ENCODE results near the gene ATL1. TPM values are rescaled to one million over a fixed set of nuclear protein-coding genes. Genes with fewer than 3 reads are reported as not detected.

The ATL1 gene
- total and polyA plus RNA-seq, 2 experiments from 2014 or later: 4.3 to 6.0 TPM

DNA sequence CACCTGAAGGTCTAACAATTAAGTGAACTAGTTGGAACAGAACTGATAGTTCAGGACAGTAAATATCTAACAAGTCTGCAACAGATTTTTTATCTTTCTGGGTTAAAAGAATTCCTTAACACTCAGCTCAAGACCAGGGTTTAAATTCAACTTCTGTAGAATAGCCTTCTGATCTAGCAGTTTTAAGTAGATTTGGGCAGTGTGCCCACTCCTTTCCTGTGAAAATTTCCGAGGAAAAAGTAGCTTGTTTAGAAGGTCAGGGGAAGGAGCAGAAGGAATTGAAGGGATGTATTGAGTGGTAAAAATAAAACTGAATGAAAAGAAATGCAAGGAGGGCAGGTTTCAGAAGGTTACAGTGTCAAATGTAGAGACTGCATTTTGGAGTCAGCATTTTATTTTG, 45.8 kb downstream of the ATL1 start:
- DNase-seq (ENCODE audit: low spot score): no peak
- H3K79me2 ChIP-seq: no peaks in the 10 kb centered on the region
- H3K27me3 ChIP-seq: no peaks in the 10 kb centered on the region
- no peak overlapping the region for H3K4me2 ChIP-seq
- no peak overlapping the region for H3K4me3 ChIP-seq
- H3K9me2 ChIP-seq (replicated peaks; ENCODE audit: insufficient read depth): no peaks in the 10 kb centered on the region
- H4K20me1 ChIP-seq (ENCODE audit: insufficient read depth, poor library complexity, severe bottlenecking): no peaks in the 10 kb centered on the region
- no peaks in the 10 kb centered on the region for H3K9me3 ChIP-seq (ENCODE audit: low read depth)
- H3K27ac ChIP-seq: no peak overlapping the region
- H2AFZ ChIP-seq: no peak overlapping the region
- no peaks in the 10 kb centered on the region for H3K36me3 ChIP-seq (replicated peaks; ENCODE audit: insufficient read depth, low read depth)
- WGBS (ENCODE audit: low lambda C conversion rate, missing lambda C conversion rate): 0% methylated on average over 1 of the region's 1 CpG
- TF ChIP-seq EZH2 (IDR thresholded peaks at IDR 0.05; ENCODE audit: borderline replicate concordance) (no peak), EZH2phosphoT487 (IDR thresholded peaks at IDR 0.05; ENCODE audit: low read depth, severe bottlenecking, unreplicated experiment) (no peak)
- TF ChIP-seq, protein P1, sequence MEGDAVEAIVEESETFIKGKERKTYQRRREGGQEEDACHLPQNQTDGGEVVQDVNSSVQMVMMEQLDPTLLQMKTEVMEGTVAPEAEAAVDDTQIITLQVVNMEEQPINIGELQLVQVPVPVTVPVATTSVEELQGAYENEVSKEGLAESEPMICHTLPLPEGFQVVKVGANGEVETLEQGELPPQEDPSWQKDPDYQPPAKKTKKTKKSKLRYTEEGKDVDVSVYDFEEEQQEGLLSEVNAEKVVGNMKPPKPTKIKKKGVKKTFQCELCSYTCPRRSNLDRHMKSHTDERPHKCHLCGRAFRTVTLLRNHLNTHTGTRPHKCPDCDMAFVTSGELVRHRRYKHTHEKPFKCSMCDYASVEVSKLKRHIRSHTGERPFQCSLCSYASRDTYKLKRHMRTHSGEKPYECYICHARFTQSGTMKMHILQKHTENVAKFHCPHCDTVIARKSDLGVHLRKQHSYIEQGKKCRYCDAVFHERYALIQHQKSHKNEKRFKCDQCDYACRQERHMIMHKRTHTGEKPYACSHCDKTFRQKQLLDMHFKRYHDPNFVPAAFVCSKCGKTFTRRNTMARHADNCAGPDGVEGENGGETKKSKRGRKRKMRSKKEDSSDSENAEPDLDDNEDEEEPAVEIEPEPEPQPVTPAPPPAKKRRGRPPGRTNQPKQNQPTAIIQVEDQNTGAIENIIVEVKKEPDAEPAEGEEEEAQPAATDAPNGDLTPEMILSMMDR (IDR thresholded peaks at IDR 0.05; ENCODE audit: poor library complexity): no peak
- H3K4me1 ChIP-seq (ENCODE audit: insufficient read depth): no peaks in the 10 kb centered on the region

DNA sequence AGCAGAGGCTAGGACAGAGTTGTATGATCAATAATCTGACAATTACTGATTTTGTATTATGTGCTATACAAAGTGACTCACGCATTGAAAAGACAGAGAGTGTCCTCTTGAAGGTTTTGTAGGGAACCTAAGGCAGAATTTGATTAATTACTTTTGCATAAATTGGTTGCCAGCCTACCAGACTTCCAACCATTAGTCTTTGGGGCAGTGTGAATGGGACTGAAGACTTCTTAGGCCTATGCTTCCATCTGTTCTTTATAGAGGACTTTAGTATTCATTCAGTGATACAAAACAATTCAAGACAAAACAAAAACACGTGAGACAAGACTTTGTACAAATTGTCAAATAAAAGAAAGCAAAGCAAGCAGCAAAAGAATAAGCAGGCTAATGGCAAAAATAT, 46.5 kb downstream of the ATL1 start:
- Histone ChIP-seq H4K20me1 (ENCODE audit: insufficient read depth, poor library complexity, severe bottlenecking) (no peaks in the 10 kb centered on the region), H3K79me2 (no peaks in the 10 kb centered on the region), H3K4me1 (ENCODE audit: insufficient read depth) (no peaks in the 10 kb centered on the region), H3K36me3 (replicated peaks; ENCODE audit: insufficient read depth, low read depth) (no peaks in the 10 kb centered on the region), H2AFZ (no peak overlapping the region), H3K9me2 (replicated peaks; ENCODE audit: insufficient read depth) (no peaks in the 10 kb centered on the region), H3K27ac (no peak overlapping the region), H3K4me2 (no peak overlapping the region), H3K4me3 (no peak overlapping the region), H3K27me3 (no peaks in the 10 kb centered on the region), H3K9me3 (ENCODE audit: low read depth) (no peaks in the 10 kb centered on the region)
- 86% methylated on average over 2 of the region's 2 CpGs for WGBS (ENCODE audit: low lambda C conversion rate, missing lambda C conversion rate)
- TF ChIP-seq EZH2phosphoT487 (IDR thresholded peaks at IDR 0.05; ENCODE audit: low read depth, severe bottlenecking, unreplicated experiment) (no peak), EZH2 (IDR thresholded peaks at IDR 0.05; ENCODE audit: borderline replicate concordance) (no peak)
- TF ChIP-seq, protein P1 (IDR thresholded peaks at IDR 0.05; ENCODE audit: poor library complexity): no peak
- no peak for DNase-seq (ENCODE audit: low spot score)

DNA sequence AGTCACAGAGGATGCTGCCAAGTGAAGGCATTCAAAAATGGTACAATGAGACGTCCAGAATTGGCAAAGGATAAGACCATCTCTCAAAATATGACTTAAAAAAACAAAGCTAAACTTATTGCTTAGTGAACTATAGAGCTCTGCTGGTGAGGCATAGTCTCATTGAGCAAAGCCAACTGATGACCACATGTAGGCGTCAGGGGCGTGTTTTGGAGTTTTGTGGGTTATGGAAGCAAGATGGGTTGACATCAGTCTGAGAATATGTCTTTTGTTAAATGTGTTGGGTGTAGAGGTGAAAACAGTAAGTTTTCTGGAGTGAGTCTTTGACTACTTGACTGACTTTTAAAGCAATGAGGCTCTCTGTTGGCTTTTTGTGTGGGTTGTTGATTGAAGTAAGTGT, 47.2 kb downstream of the ATL1 start:
- Histone ChIP-seq H3K9me3 (ENCODE audit: low read depth) (no peaks in the 10 kb centered on the region), H3K79me2 (no peaks in the 10 kb centered on the region), H3K36me3 (replicated peaks; ENCODE audit: insufficient read depth, low read depth) (no peaks in the 10 kb centered on the region), H3K4me1 (ENCODE audit: insufficient read depth) (no peaks in the 10 kb centered on the region), H3K27ac (no peak overlapping the region), H2AFZ (no peak overlapping the region), H3K27me3 (no peaks in the 10 kb centered on the region), H3K4me3 (no peak overlapping the region), H4K20me1 (ENCODE audit: insufficient read depth, poor library complexity, severe bottlenecking) (no peaks in the 10 kb centered on the region), H3K4me2 (no peak overlapping the region), H3K9me2 (replicated peaks; ENCODE audit: insufficient read depth) (no peaks in the 10 kb centered on the region)
- WGBS (ENCODE audit: low lambda C conversion rate, missing lambda C conversion rate): 90% methylated on average over 3 of the region's 3 CpGs
- no peak for TF ChIP-seq EZH2phosphoT487 (IDR thresholded peaks at IDR 0.05; ENCODE audit: low read depth, severe bottlenecking, unreplicated experiment)
- TF ChIP-seq, protein P1 (IDR thresholded peaks at IDR 0.05; ENCODE audit: poor library complexity): no peak
- no peak for DNase-seq (ENCODE audit: low spot score)

GRCh38 chr14:50607761-50608160, 47.8 kb downstream of the ATL1 start:
- Histone ChIP-seq H3K4me1 (ENCODE audit: insufficient read depth) (no peaks in the 10 kb centered on the region), H3K9me3 (ENCODE audit: low read depth) (no peaks in the 10 kb centered on the region), H3K4me3 (no peak overlapping the region), H3K79me2 (no peaks in the 10 kb centered on the region), H3K9me2 (replicated peaks; ENCODE audit: insufficient read depth) (no peaks in the 10 kb centered on the region), H3K4me2 (no peak overlapping the region), H3K27me3 (no peaks in the 10 kb centered on the region), H3K27ac (no peak overlapping the region), H3K36me3 (replicated peaks; ENCODE audit: insufficient read depth, low read depth) (no peaks in the 10 kb centered on the region), H2AFZ (no peak overlapping the region), H4K20me1 (ENCODE audit: insufficient read depth, poor library complexity, severe bottlenecking) (no peaks in the 10 kb centered on the region)
- DNase-seq (ENCODE audit: low spot score): no peak
- TF ChIP-seq EZH2phosphoT487 (IDR thresholded peaks at IDR 0.05; ENCODE audit: low read depth, severe bottlenecking, unreplicated experiment) (no peak), EZH2 (IDR thresholded peaks at IDR 0.05; ENCODE audit: borderline replicate concordance) (no peak)
- TF ChIP-seq, protein P1 (IDR thresholded peaks at IDR 0.05; ENCODE audit: poor library complexity): no peak
- WGBS (ENCODE audit: low lambda C conversion rate, missing lambda C conversion rate): 89% methylated on average over 1 of the region's 1 CpG
